HCT116 (cell line): Measurements from ENCODE around the gene PREX1. TPM values are rescaled to one million over a fixed set of nuclear protein-coding genes. Genes with fewer than 3 reads are reported as not detected.

Source experiments
- ATAC-seq: fragments of 200-7000 bp; cut with Tn5 transposase; 2 replicates; pipeline ENCODE4 v1.9.1; 2020; ENCODE audit warnings: mild to moderate bottlenecking, moderate library complexity
- BruUV-seq: library from RNA; stranded (reverse); fragments of 400-500 nt; replicated peaks from 2 replicates; lab custom pipeline; 2021; lab: Mats Ljungman, UMichigan
- CTCF ChIA-PET: fragments of 300-600 bp; sonication (Branson Sonifier 250); formaldehyde crosslinking; loops from one replicate; lab custom pipeline; 2021; ENCODE audit warnings: antibody characterized with exemption; lab: Charles Lee
- POLR2A ChIA-PET: fragments of 300-600, 350-600 bp; sonication (Branson Sonifier 250); formaldehyde crosslinking; loops from one replicate; lab custom pipeline; 2021; ENCODE audit warnings: antibody characterized with exemption; lab: Charles Lee
- RAD21 ChIA-PET, 2 experiments: fragments of 300-600 bp; sonication (Branson Sonifier 250); formaldehyde crosslinking; loops; one replicate each; lab custom pipeline; 2023; ENCODE audit warnings: low total read pairs in 2 of 2; ENCODE audit not compliant: uncharacterized antibody in 2 of 2, unreplicated experiment in 2 of 2, low non-redundant PET in 1 of 2; lab: Charles Lee
- DNase-seq: peaks from one replicate; pipeline ENCODE4 v3.0.0-alpha.2; 2010; ENCODE audit warnings: low read depth, low spot score
- H2AFZ ChIP-seq: fragments of 200-600 bp; shearing (Covaris generic), sonication (generic); 2 replicates; pipeline ENCODE4 v1.6.1; 2017; ENCODE audit warnings: low read depth, mixed run types, mixed read lengths, antibody characterized with exemption, low read length; ENCODE audit not compliant: poor library complexity, severe bottlenecking
- H3K27ac ChIP-seq: 2 replicates; pipeline ENCODE4 v1.5.1; 2012; ENCODE audit warnings: low read depth, low read length
- H3K27me3 ChIP-seq: fragments of 200-600 bp; sonication (generic); 2 replicates; pipeline ENCODE4 v1.6.1; 2016; ENCODE audit warnings: mixed run types, low read length, mixed read lengths; ENCODE audit not compliant: insufficient read depth
- H3K36me3 ChIP-seq, 2 experiments: fragments of 200-500 bp in 1 of 2; fragments of 200-600 bp in 1 of 2; sonication (Bioruptor generic) in 1 of 2; sonication (generic) in 1 of 2; 2 replicates each; pipeline versions ENCODE4 v1.5.1 to v1.6.1; 2014 to 2016; ENCODE audit warnings: low read length in 2 of 2, inconsistent platforms in 1 of 2, mixed read lengths in 1 of 2, mixed run types in 1 of 2; ENCODE audit not compliant: insufficient read depth in 2 of 2, control insufficient read depth in 1 of 2
- H3K4me1 ChIP-seq, 2 experiments: fragments of 200-600 bp in 1 of 2; sonication (generic) in 1 of 2; 2 replicates each; pipeline versions ENCODE4 v1.5.1 to v1.6.1; 2012 to 2017; ENCODE audit warnings: low read length in 2 of 2, inconsistent platforms in 1 of 2, mild to moderate bottlenecking in 1 of 2, mixed read lengths in 1 of 2, mixed run types in 1 of 2, moderate library complexity in 1 of 2; ENCODE audit not compliant: insufficient read depth in 2 of 2, control insufficient read depth in 1 of 2
- H3K4me2 ChIP-seq: fragments of 200-600 bp; sonication (generic); 2 replicates; pipeline ENCODE4 v1.6.1; 2017; ENCODE audit warnings: mixed run types, low read length, mixed read lengths
- H3K4me3 ChIP-seq, 2 experiments: fragments of 200-600 bp in 1 of 2; sonication (generic) in 1 of 2; replicated peaks in 1 of 2; 2 replicates each; pipeline ENCODE4 v1.5.1; 2011 to 2016; ENCODE audit warnings: low read length in 2 of 2, control low read depth in 1 of 2, low read depth in 1 of 2, mild to moderate bottlenecking in 1 of 2, mixed read lengths in 1 of 2, mixed run types in 1 of 2
- H3K79me2 ChIP-seq: fragments of 200-600 bp; sonication (generic); 2 replicates; pipeline ENCODE4 v1.6.1; 2017; ENCODE audit warnings: mild to moderate bottlenecking, mixed run types, low read length, moderate library complexity, mixed read lengths; ENCODE audit not compliant: insufficient read depth
- H3K9ac ChIP-seq: fragments of 200-600 bp; sonication (generic); 2 replicates; pipeline ENCODE4 v1.6.1; 2016; ENCODE audit warnings: low read length, mixed read lengths
- H3K9me2 ChIP-seq: fragments of 200-600 bp; sonication (generic), shearing (Covaris generic); 2 replicates; pipeline ENCODE4 v1.6.1; 2017; ENCODE audit warnings: mixed run types, mild to moderate bottlenecking, moderate library complexity; ENCODE audit not compliant: insufficient read depth
- H3K9me3 ChIP-seq, 2 experiments: fragments of 200-500 bp in 1 of 2; fragments of 200-600 bp in 1 of 2; sonication (Bioruptor generic) in 1 of 2; sonication (generic) in 1 of 2; 2 replicates each; pipeline ENCODE4 v1.6.1; 2014 to 2017; ENCODE audit warnings: low read length in 2 of 2, mixed read lengths in 2 of 2, inconsistent platforms in 1 of 2, low read depth in 1 of 2, mild to moderate bottlenecking in 1 of 2, mixed run types in 1 of 2, moderate library complexity in 1 of 2; ENCODE audit not compliant: control insufficient read depth in 1 of 2, insufficient read depth in 1 of 2
- H4K20me1 ChIP-seq: fragments of 200-600 bp; sonication (generic), shearing (Covaris generic); 2 replicates; pipeline ENCODE4 v1.6.1; 2017; ENCODE audit warnings: mixed run types, mild to moderate bottlenecking, moderate library complexity; ENCODE audit not compliant: insufficient read depth
- CTCF ChIP-seq, 3 experiments: fragments of 200-600 bp in 1 of 3; sonication (generic) in 1 of 3; IDR thresholded peaks in 2 of 3; conservative IDR thresholded peaks in 1 of 3; 2 replicates each; pipeline ENCODE4 v1.5.1; 2012 to 2017; ENCODE audit warnings: low read depth in 2 of 3, low read length in 2 of 3, antibody characterized with exemption in 1 of 3, borderline replicate concordance in 1 of 3, control low read depth in 1 of 3, mild to moderate bottlenecking in 1 of 3, mixed read lengths in 1 of 3, mixed run types in 1 of 3, moderate library complexity in 1 of 3; ENCODE audit not compliant: insufficient read depth in 1 of 3
- EGR1 ChIP-seq: IDR thresholded peaks from 2 replicates; pipeline ENCODE4 v1.6.1; 2012; ENCODE audit warnings: low read depth
- ELF1 ChIP-seq: IDR thresholded peaks from 2 replicates; pipeline ENCODE4 v1.6.1; 2012; ENCODE audit warnings: low read depth, borderline replicate concordance
- EZH2 ChIP-seq: fragments of 200-600 bp; sonication (generic); IDR thresholded peaks from 2 replicates; pipeline ENCODE4 v1.6.1; 2017; ENCODE audit warnings: antibody characterized with exemption, mixed run types
- FOSL1 ChIP-seq: IDR thresholded peaks from 2 replicates; pipeline ENCODE4 v1.6.1; 2012; ENCODE audit warnings: low read depth
- JUND ChIP-seq: IDR thresholded peaks from 2 replicates; pipeline ENCODE4 v1.6.1; 2012
- POLR2A ChIP-seq: IDR thresholded peaks from 2 replicates; pipeline ENCODE4 v1.7.0; 2011; ENCODE audit warnings: borderline replicate concordance; ENCODE audit not compliant: insufficient read depth, insufficient read length; ENCODE audit errors: extremely low read depth
- POLR2AphosphoS5 ChIP-seq: IDR thresholded peaks from 2 replicates; pipeline ENCODE4 v1.6.1; 2011; ENCODE audit warnings: mild to moderate bottlenecking, low read depth, low read length, moderate library complexity
- RAD21 ChIP-seq: IDR thresholded peaks from 2 replicates; pipeline ENCODE4 v1.6.1; 2012; ENCODE audit warnings: low read depth, mild to moderate bottlenecking
- SIN3A ChIP-seq: IDR thresholded peaks from 2 replicates; pipeline ENCODE4 v1.6.1; 2012; ENCODE audit warnings: low read depth
- SP1 ChIP-seq: IDR thresholded peaks from 2 replicates; pipeline ENCODE4 v1.6.1; 2012; ENCODE audit warnings: low read depth
- SRF ChIP-seq: IDR thresholded peaks from 2 replicates; pipeline ENCODE4 v1.6.1; 2012; ENCODE audit warnings: low read depth
- TCF7L2 ChIP-seq: IDR thresholded peaks from 2 replicates; pipeline ENCODE4 v1.7.0; 2011; ENCODE audit warnings: borderline replicate concordance, inconsistent platforms; ENCODE audit not compliant: insufficient read depth, insufficient read length; ENCODE audit errors: extremely low read depth
- YY1 ChIP-seq: IDR thresholded peaks from 2 replicates; pipeline ENCODE4 v1.6.1; 2011; ENCODE audit warnings: low read length, low read depth, moderate library complexity, mild to moderate bottlenecking; ENCODE audit not compliant: insufficient replicate concordance; ENCODE audit errors: extremely low read depth
- ZNF274 ChIP-seq: fragments of 200-500 bp; sonication (Bioruptor generic); IDR thresholded peaks from 2 replicates; pipeline ENCODE4 v1.6.1; 2014; ENCODE audit warnings: mild to moderate bottlenecking, low read depth, low read length, inconsistent platforms
- intact Hi-C: fragments of 100-400 bp; cut with micrococcal nuclease; formaldehyde crosslinking; loops from 2 replicates; pipeline ENCODE4 v1.10.0; 2022
- total RNA-seq: library from RNA; stranded (reverse); gene quantifications from one replicate; pipeline ENCODE4 v1.2.1, GENCODE V29; 2021; ENCODE audit not compliant: unreplicated experiment
- TF ChIP-seq, protein P1 (sequence below): IDR thresholded peaks from 2 replicates; pipeline ENCODE4 v1.6.1; 2012
- TF ChIP-seq, protein P2 (sequence below): IDR thresholded peaks from 2 replicates; pipeline ENCODE4 v1.6.1; 2012

The PREX1 gene
- total RNA-seq, 1 experiment from 2014 or later, result 6.1 TPM

DNA sequence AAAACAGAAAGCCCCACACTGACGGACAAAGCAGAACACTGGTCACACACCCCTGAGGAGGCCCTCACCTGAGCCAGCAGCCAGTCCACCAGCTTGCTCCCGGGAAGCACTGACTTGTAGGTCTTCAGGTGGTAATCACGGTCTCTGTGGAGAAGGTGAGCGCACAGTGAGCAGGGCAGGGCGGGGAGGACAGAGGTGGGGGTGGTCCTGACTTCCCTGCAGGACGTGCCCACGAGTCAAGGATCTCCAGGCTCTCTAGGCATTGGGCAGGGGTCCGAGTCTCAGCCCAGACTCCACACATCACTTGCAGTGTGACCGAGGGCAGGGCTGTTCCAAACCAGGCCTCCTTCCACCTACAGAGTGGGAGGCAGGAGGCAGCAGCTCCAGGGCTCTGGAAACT lies 151.7 kb downstream of the PREX1 start:
- H3K9me2 ChIP-seq, result no peaks in the 10 kb centered on the region
- CTCF ChIA-PET, result no interaction called here
- BruUV-seq, result no TSS peak
- DNase-seq (no peak), ATAC-seq (no peak)
- intact Hi-C loops, result no loop called here
- no peak overlapping the region for H3K4me2 ChIP-seq
- H3K36me3 ChIP-seq, result no peaks in the 10 kb centered on the region
- no peak overlapping the region for H3K9ac ChIP-seq
- no peaks in the 10 kb centered on the region for H3K9me3 ChIP-seq
- RAD21 ChIA-PET, result no interaction called here
- TF ChIP-seq EZH2, result no peak
- TF ChIP-seq EGR1, result no peak
- no peak for TF ChIP-seq POLR2AphosphoS5
- no peak for TF ChIP-seq FOSL1
- no peak for TF ChIP-seq TCF7L2
- no peak for TF ChIP-seq RAD21
- TF ChIP-seq ELF1, result no peak
- H3K4me3 ChIP-seq, result no peak overlapping the region
- POLR2A ChIA-PET, result no interaction called here
- peaks cover 4 to 12% of the 10 kb centered on the region in 2 experiments; a peak in 3 of 4 replicates for H3K4me1 ChIP-seq
- no peaks in the 10 kb centered on the region for H3K79me2 ChIP-seq
- H3K27me3 ChIP-seq, result no peaks in the 10 kb centered on the region
- no peaks in the 10 kb centered on the region for H4K20me1 ChIP-seq
- no peak overlapping the region for H2AFZ ChIP-seq
- H3K27ac ChIP-seq, result no peak overlapping the region

DNA sequence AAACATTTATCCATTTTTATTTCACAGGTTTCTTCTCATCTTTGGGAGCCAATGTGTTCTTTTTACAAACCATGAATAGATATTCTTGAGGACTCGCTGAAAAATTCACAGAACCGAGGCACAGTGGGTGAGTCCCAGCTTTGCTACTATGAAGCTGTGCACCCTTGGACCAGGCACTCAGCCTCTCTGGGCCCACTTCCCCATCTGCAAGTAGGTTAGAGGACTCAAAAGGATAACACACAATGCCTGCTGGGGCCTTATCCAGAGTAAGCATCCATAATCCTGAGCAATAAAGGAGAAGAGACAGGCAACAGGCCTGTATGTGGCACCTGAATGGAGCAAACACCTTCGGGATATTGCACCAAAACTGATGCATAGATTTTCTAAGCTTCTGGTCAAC lies 153.3 kb downstream of the PREX1 start:
- no TSS peak for BruUV-seq
- no peak for ATAC-seq
- TF ChIP-seq POLR2AphosphoS5 (no peak), YY1 (no peak), EZH2 (no peak), SIN3A (no peak), EGR1 (no peak), ZNF274 (no peak), SRF (no peak), TCF7L2 (no peak), CTCF (IDR thresholded peaks at IDR 0.05 in 2 of 3, conservative IDR thresholded peaks at IDR 0.05 in 1 of 3; ENCODE audit: borderline replicate concordance in 1 of 3, insufficient read depth in 1 of 3, low read depth in 2 of 3, low read length in 2 of 3) (no peak), ELF1 (no peak), FOSL1 (no peak), POLR2A (no peak), SP1 (no peak), JUND (no peak), RAD21 (no peak)
- TF ChIP-seq, protein P1, sequence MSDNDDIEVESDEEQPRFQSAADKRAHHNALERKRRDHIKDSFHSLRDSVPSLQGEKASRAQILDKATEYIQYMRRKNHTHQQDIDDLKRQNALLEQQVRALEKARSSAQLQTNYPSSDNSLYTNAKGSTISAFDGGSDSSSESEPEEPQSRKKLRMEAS, result no peak
- TF ChIP-seq, protein P2, sequence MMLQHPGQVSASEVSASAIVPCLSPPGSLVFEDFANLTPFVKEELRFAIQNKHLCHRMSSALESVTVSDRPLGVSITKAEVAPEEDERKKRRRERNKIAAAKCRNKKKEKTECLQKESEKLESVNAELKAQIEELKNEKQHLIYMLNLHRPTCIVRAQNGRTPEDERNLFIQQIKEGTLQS, result no peak

More for the DNA sequence above, 153.3 kb downstream of the PREX1 start:
- no peak overlapping the region for H3K4me2 ChIP-seq
- H4K20me1 ChIP-seq, result no peaks in the 10 kb centered on the region
- no peaks in the 10 kb centered on the region for H3K9me2 ChIP-seq
- no peak for DNase-seq
- no peaks in the 10 kb centered on the region for H3K36me3 ChIP-seq
- H3K27me3 ChIP-seq, result no peaks in the 10 kb centered on the region
- RAD21 ChIA-PET, result no interaction called here
- no peak overlapping the region for H2AFZ ChIP-seq
- CTCF ChIA-PET, result no interaction called here
- no peaks in the 10 kb centered on the region for H3K9me3 ChIP-seq
- no peaks in the 10 kb centered on the region for H3K79me2 ChIP-seq
- intact Hi-C loops, result no loop called here
- POLR2A ChIA-PET, result no interaction called here
- no peak overlapping the region for H3K4me3 ChIP-seq
- no peak overlapping the region for H3K9ac ChIP-seq
- peaks cover 0 to 5% of the 10 kb centered on the region in 2 experiments; a peak in 3 of 4 replicates for H3K4me1 ChIP-seq
- H3K27ac ChIP-seq, result no peak overlapping the region
